Lower leg skin (tissue), 3 donors: ENCODE results near the gene CAB39L.

Experiments used
- POLR2A ChIP-seq, 2 donors: fragments of 450-650 bp; IDR thresholded peaks; one replicate each; pipeline ENCODE4 v1.6.1; 2016 to 2017; ENCODE audit warnings: antibody characterized with exemption in 2 of 2, mild to moderate bottlenecking in 1 of 2, moderate library complexity in 1 of 2
- TF ChIP-seq, protein P1 (sequence below), 3 donors: fragments of 450-650 bp; IDR thresholded peaks; one replicate each; pipeline ENCODE4 v1.5.1; 2016; ENCODE audit warnings: antibody characterized with exemption in 3 of 3, mild to moderate bottlenecking in 3 of 3, moderate library complexity in 2 of 3

DNA sequence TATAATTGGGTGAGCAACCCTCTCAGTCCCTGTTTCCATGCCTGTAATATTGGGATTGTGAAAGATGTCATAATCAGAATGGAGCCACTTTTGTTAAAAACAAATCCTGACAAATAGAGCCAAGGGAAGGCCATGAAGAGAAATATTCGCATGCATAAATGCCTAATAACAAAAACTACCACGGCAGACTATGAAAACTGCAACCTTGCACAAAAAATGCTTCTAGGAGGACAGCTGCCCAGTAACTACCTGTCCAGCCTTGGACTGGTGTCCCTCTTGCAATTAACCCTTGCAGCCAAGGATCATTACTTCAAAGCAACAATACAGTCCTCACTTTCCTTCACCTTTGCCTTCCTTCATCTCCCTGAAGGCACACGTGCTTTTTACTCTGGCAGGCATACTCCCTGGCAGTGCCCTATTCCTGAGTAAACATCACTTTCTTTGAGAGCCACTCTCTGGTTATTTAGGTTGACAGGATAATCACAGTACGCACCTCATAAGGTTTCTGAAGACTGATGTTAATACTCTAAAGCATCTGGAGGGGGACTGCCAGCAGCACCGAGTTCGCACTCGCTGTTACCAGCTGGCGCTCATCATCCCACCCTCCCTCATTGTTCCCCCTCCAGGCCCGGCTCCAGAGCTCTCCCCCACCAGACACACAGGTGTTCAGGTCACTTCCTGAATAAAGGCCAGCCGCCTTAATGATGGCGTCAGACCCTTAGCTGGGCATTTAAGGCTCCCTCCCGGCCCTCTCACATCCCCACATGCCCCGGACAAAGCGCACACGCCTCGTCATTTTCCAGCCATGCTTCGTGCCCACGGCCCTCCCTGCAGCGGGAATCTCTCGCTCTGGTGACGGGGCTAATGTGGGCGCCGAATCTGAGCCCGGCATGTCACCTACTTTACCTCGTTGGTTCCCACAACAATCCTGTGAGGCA, 138.8 kb downstream of the CAB39L start:
- TF ChIP-seq, protein P1, sequence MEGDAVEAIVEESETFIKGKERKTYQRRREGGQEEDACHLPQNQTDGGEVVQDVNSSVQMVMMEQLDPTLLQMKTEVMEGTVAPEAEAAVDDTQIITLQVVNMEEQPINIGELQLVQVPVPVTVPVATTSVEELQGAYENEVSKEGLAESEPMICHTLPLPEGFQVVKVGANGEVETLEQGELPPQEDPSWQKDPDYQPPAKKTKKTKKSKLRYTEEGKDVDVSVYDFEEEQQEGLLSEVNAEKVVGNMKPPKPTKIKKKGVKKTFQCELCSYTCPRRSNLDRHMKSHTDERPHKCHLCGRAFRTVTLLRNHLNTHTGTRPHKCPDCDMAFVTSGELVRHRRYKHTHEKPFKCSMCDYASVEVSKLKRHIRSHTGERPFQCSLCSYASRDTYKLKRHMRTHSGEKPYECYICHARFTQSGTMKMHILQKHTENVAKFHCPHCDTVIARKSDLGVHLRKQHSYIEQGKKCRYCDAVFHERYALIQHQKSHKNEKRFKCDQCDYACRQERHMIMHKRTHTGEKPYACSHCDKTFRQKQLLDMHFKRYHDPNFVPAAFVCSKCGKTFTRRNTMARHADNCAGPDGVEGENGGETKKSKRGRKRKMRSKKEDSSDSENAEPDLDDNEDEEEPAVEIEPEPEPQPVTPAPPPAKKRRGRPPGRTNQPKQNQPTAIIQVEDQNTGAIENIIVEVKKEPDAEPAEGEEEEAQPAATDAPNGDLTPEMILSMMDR (IDR thresholded peaks at IDR 0.05), result no peak
- TF ChIP-seq POLR2A (IDR thresholded peaks at IDR 0.05), result no peak
